ENCODE measurements around the gene FAM114A1.
"Not testable (repeated sequence)": the region's sequence is repeated elsewhere in the genome, so short reads cannot be mapped to it uniquely, and the experiment has no call there.

The FAM114A1 gene

GRCh38 chr4:38935391-38936073, 67.9 kb downstream of the FAM114A1 start:
- no peak for DNase-seq (ENCODE audit: low read depth)

- DNase-seq (ENCODE audit: low read depth) = no peak
Measured at GRCh38 chr4:38939165-38939564, 71.6 kb downstream of the FAM114A1 start.

- no peak for DNase-seq (ENCODE audit: low read depth)
Measured at GRCh38 chr4:38940476-38940875, 72.9 kb downstream of the FAM114A1 start.

- peak; percentile 32 for DNase-seq (ENCODE audit: low read depth)
Measured at GRCh38 chr4:38941906-38942305, 74.3 kb downstream of the FAM114A1 start.

- DNase-seq (ENCODE audit: low read depth) = no peak
Measured at GRCh38 chr4:38943343-38943742, 75.7 kb downstream of the FAM114A1 start.

GRCh38 chr4:38944440-38944839, 76.8 kb downstream of the FAM114A1 start:
- no peak for DNase-seq (ENCODE audit: low read depth)

GRCh38 chr4:38946919-38947318, 79.3 kb downstream of the FAM114A1 start:
- no peak for DNase-seq (ENCODE audit: low read depth)

- peak; percentile 94 for DNase-seq (ENCODE audit: low read depth)
Measured at GRCh38 chr4:38948551-38948950, 80.9 kb downstream of the FAM114A1 start.

- DNase-seq (ENCODE audit: low read depth) = peak; percentile 52
Measured at GRCh38 chr4:38949411-38950051, 81.9 kb downstream of the FAM114A1 start.

GRCh38 chr4:38950159-38950558, 82.6 kb downstream of the FAM114A1 start:
- peak; percentile 37 for DNase-seq (ENCODE audit: low read depth)

GRCh38 chr4:38950734-38951133, 83.1 kb downstream of the FAM114A1 start:
- DNase-seq (ENCODE audit: low read depth) = no peak

- DNase-seq (ENCODE audit: low read depth) = no peak
Measured at GRCh38 chr4:38951598-38951997, 84.0 kb downstream of the FAM114A1 start.

- no peak for DNase-seq (ENCODE audit: low read depth)
Measured at GRCh38 chr4:38952017-38952416, 84.4 kb downstream of the FAM114A1 start.

GRCh38 chr4:38954727-38955126, 87.1 kb downstream of the FAM114A1 start:
- DNase-seq (ENCODE audit: low read depth) = no peak

- DNase-seq (ENCODE audit: low read depth) = no peak
Measured at GRCh38 chr4:38955957-38956356, 88.4 kb downstream of the FAM114A1 start.

- DNase-seq (ENCODE audit: low read depth) = no peak
Measured at GRCh38 chr4:38957261-38957815, 89.7 kb downstream of the FAM114A1 start.

GRCh38 chr4:38957893-38958292, 90.3 kb downstream of the FAM114A1 start:
- no peak for DNase-seq (ENCODE audit: low read depth)

- no peak for DNase-seq (ENCODE audit: low read depth)
Measured at GRCh38 chr4:38958453-38959190, 91.0 kb downstream of the FAM114A1 start.

- DNase-seq (ENCODE audit: low read depth) = not testable (repeated sequence)
Measured at GRCh38 chr4:38959248-38959647, 91.6 kb downstream of the FAM114A1 start.

- DNase-seq (ENCODE audit: low read depth) = no peak
Measured at GRCh38 chr4:38964942-38965775, 97.6 kb downstream of the FAM114A1 start.

- DNase-seq (ENCODE audit: low read depth) = no peak
Measured at GRCh38 chr4:38965866-38966265, 98.3 kb downstream of the FAM114A1 start.

Measured in amniotic epithelial cell (primary cell).